Neural cell (in vitro differentiated cells): Measurements from ENCODE around the gene SLC22A16. TPM values are rescaled to one million over a fixed set of nuclear protein-coding genes. Genes with fewer than 3 reads are reported as not detected.

Experiments used
- H2AFZ ChIP-seq: fragments of 200-600, 300-800 bp; sonication (generic), shearing (Covaris generic); 2 replicates; pipeline ENCODE4 v1.6.0; 2014; ENCODE audit warnings: low read depth, mild to moderate bottlenecking, antibody characterized with exemption, low read length, moderate library complexity
- H3F3A ChIP-seq: fragments of 200-600 bp; shearing (Covaris generic); 2 replicates; pipeline ENCODE4 v1.6.1; 2016; ENCODE audit warnings: mild to moderate bottlenecking, moderate library complexity, mixed read lengths, antibody characterized with exemption, low read length; ENCODE audit not compliant: insufficient read depth, poor library complexity, severe bottlenecking
- H3K27ac ChIP-seq: fragments of 200-600, 300-800 bp; sonication (generic), shearing (Covaris generic); 2 replicates; pipeline ENCODE4 v1.5.1; 2014; ENCODE audit warnings: mild to moderate bottlenecking, low read length, moderate library complexity
- H3K27me3 ChIP-seq: fragments of 300-800, 200-600 bp; sonication (generic), shearing (Covaris generic); 2 replicates; pipeline ENCODE4 v1.6.0; 2014; ENCODE audit warnings: mild to moderate bottlenecking, low read depth, low read length, moderate library complexity; ENCODE audit not compliant: insufficient read depth
- H3K36me3 ChIP-seq: fragments of 300-800, 200-600 bp; sonication (generic), shearing (Covaris generic); 2 replicates; pipeline ENCODE4 v1.5.1; 2014; ENCODE audit warnings: mild to moderate bottlenecking, antibody characterized with exemption, low read length, moderate library complexity; ENCODE audit not compliant: insufficient read depth
- H3K4me2 ChIP-seq: fragments of 300-800, 200-600 bp; sonication (generic), shearing (Covaris generic); 2 replicates; pipeline ENCODE4 v1.6.0; 2014; ENCODE audit warnings: mild to moderate bottlenecking, low read length
- H3K4me3 ChIP-seq: fragments of 300-800, 200-600 bp; sonication (generic), shearing (Covaris generic); 2 replicates; pipeline ENCODE4 v1.5.1; 2014; ENCODE audit warnings: mild to moderate bottlenecking, low read length, moderate library complexity
- H3K79me2 ChIP-seq: fragments of 200-600 bp; shearing (Covaris generic); replicated peaks from 2 replicates; pipeline ENCODE4 v1.6.0; 2014; ENCODE audit warnings: mild to moderate bottlenecking, low read length, moderate library complexity; ENCODE audit not compliant: insufficient read depth
- H3K9ac ChIP-seq: fragments of 300-800, 200-600 bp; sonication (generic), shearing (Covaris generic); 2 replicates; pipeline ENCODE4 v1.6.1; 2016; ENCODE audit warnings: mild to moderate bottlenecking, low read length, mixed read lengths
- H3K9me2 ChIP-seq: fragments of 200-600 bp; shearing (Covaris generic); 2 replicates; pipeline ENCODE4 v1.6.1; 2016; ENCODE audit warnings: mild to moderate bottlenecking, low read length, mixed read lengths; ENCODE audit not compliant: insufficient read depth
- H3K9me3 ChIP-seq: fragments of 200-600, 300-800 bp; sonication (generic), shearing (Covaris generic); 2 replicates; pipeline ENCODE4 v1.6.1; 2016; ENCODE audit warnings: mild to moderate bottlenecking, mixed run types, low read length, moderate library complexity, mixed read lengths
- H4K20me1 ChIP-seq: fragments of 200-600 bp; shearing (Covaris generic); 2 replicates; pipeline ENCODE4 v1.6.1; 2016; ENCODE audit warnings: mild to moderate bottlenecking, mixed run types; ENCODE audit not compliant: insufficient read depth
- EP300 ChIP-seq: fragments of 450-650 bp; conservative IDR thresholded peaks from 2 replicates; pipeline ENCODE4 v1.6.1; 2014; ENCODE audit warnings: antibody characterized with exemption, mild to moderate bottlenecking, moderate library complexity; ENCODE audit not compliant: poor library complexity, severe bottlenecking
- EZH2 ChIP-seq: fragments of 200-600, 300-800 bp; shearing (Covaris generic), sonication (generic); IDR thresholded peaks from 2 replicates; pipeline ENCODE4 v1.6.1; 2014; ENCODE audit warnings: antibody characterized with exemption, low read length, borderline replicate concordance, mild to moderate bottlenecking; ENCODE audit not compliant: insufficient read depth, poor library complexity, severe bottlenecking
- MXI1 ChIP-seq: fragments of 450-650 bp; conservative IDR thresholded peaks from 2 replicates; pipeline ENCODE4 v1.6.1; 2014; ENCODE audit warnings: antibody characterized with exemption, mild to moderate bottlenecking; ENCODE audit not compliant: poor library complexity, severe bottlenecking
- POLR2AphosphoS5 ChIP-seq: IDR thresholded peaks from 2 replicates; pipeline ENCODE4 v1.6.1; 2012
- RAD21 ChIP-seq: fragments of 450-650 bp; conservative IDR thresholded peaks from 2 replicates; pipeline ENCODE4 v1.6.1; 2014; ENCODE audit warnings: antibody characterized with exemption, mild to moderate bottlenecking, moderate library complexity
- REST ChIP-seq: IDR thresholded peaks from 2 replicates; pipeline ENCODE4 v1.6.1; 2012; ENCODE audit warnings: borderline replicate concordance
- SMC3 ChIP-seq: fragments of 450-650 bp; conservative IDR thresholded peaks from 2 replicates; pipeline ENCODE4 v1.6.1; 2014; ENCODE audit warnings: antibody characterized with exemption, mild to moderate bottlenecking, moderate library complexity; ENCODE audit not compliant: poor library complexity
- TAF1 ChIP-seq: IDR thresholded peaks from 2 replicates; pipeline ENCODE4 v1.6.1; 2012; ENCODE audit warnings: low read depth
- polyA plus RNA-seq: library from polyadenylated mRNA; depleted of rRNA; stranded (reverse); fragments of >200 nt; gene quantifications from 2 replicates; pipeline ENCODE4 v1.2.3, GENCODE V29; 2014
- TF ChIP-seq, protein P1 (sequence below): fragments of 450-650 bp; IDR thresholded peaks from 2 replicates; pipeline ENCODE4 v1.5.1; 2014; ENCODE audit warnings: antibody characterized with exemption, mild to moderate bottlenecking, moderate library complexity; ENCODE audit not compliant: poor library complexity, severe bottlenecking

SLC22A16 gene
- polyA plus RNA-seq, 1 donor from 2014 or later = not detected

DNA sequence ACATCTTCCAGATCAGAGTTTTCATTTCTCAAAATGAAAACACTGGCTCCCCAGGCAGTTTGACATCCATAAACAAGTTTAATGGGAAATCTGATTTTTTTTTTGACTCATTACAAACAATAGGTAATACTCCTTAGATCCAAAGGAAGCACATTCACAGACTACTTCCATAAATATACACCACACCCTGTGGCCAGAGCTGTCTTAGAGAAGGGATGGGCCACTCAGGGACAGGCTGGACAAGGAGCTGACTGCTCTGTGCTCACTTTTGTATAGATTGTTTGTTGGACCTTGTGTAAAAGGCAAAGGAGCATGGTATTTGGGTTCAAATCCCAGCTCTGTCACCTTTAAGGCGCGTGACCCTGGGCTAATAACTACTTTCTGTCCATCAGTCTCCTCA, 48.3 kb downstream of the SLC22A16 start:
- no peak overlapping the region for H2AFZ ChIP-seq
- no peak overlapping the region for H3K9ac ChIP-seq
- no peaks in the 10 kb centered on the region for H3F3A ChIP-seq
- H3K27me3 ChIP-seq = no peaks in the 10 kb centered on the region
- no peak overlapping the region for H3K4me2 ChIP-seq
- H3K27ac ChIP-seq = no peak overlapping the region
- H3K4me3 ChIP-seq = no peak overlapping the region
- no peak for TF ChIP-seq REST
- TF ChIP-seq EP300 = no peak
- no peak for TF ChIP-seq TAF1
- TF ChIP-seq, protein P1, sequence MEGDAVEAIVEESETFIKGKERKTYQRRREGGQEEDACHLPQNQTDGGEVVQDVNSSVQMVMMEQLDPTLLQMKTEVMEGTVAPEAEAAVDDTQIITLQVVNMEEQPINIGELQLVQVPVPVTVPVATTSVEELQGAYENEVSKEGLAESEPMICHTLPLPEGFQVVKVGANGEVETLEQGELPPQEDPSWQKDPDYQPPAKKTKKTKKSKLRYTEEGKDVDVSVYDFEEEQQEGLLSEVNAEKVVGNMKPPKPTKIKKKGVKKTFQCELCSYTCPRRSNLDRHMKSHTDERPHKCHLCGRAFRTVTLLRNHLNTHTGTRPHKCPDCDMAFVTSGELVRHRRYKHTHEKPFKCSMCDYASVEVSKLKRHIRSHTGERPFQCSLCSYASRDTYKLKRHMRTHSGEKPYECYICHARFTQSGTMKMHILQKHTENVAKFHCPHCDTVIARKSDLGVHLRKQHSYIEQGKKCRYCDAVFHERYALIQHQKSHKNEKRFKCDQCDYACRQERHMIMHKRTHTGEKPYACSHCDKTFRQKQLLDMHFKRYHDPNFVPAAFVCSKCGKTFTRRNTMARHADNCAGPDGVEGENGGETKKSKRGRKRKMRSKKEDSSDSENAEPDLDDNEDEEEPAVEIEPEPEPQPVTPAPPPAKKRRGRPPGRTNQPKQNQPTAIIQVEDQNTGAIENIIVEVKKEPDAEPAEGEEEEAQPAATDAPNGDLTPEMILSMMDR = no peak
- no peak for TF ChIP-seq RAD21
- TF ChIP-seq EZH2 = no peak
- TF ChIP-seq SMC3 = no peak
- no peak for TF ChIP-seq POLR2AphosphoS5
- no peak for TF ChIP-seq MXI1
- no peaks in the 10 kb centered on the region for H3K9me2 ChIP-seq
- H3K9me3 ChIP-seq = no peaks in the 10 kb centered on the region
- no peaks in the 10 kb centered on the region for H3K36me3 ChIP-seq
- no peaks in the 10 kb centered on the region for H3K79me2 ChIP-seq
- H4K20me1 ChIP-seq = no peaks in the 10 kb centered on the region

DNA sequence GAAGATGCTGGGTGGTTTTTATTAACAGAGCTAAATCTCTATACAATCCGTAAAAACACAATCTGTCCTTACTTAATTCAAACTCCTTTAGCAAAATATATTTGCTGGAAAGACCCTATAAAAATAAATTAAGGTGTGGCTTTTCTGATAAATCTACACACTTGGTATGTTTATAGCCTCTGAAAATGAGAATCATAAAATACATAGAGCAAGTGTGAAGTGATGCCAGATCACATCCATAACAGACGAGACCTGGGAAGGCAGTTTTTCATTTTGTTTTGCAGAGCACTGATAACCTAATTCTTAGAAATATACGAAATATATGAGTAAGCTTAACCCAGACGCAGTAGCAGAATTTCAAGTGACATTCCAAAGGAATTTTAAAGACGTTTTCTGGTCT, 50.6 kb downstream of the SLC22A16 start:
- H3K27me3 ChIP-seq = no peaks in the 10 kb centered on the region
- H3K4me3 ChIP-seq = no peak overlapping the region
- no peaks in the 10 kb centered on the region for H3F3A ChIP-seq
- H2AFZ ChIP-seq = no peak overlapping the region
- H3K36me3 ChIP-seq = no peaks in the 10 kb centered on the region
- no peak overlapping the region for H3K4me2 ChIP-seq
- H3K9me2 ChIP-seq = no peaks in the 10 kb centered on the region
- H3K27ac ChIP-seq = no peak overlapping the region
- H4K20me1 ChIP-seq = no peaks in the 10 kb centered on the region
- H3K9ac ChIP-seq = no peak overlapping the region
- no peaks in the 10 kb centered on the region for H3K9me3 ChIP-seq
- H3K79me2 ChIP-seq = no peaks in the 10 kb centered on the region
- TF ChIP-seq, protein P1 = no peak
- no peak for TF ChIP-seq POLR2AphosphoS5
- no peak for TF ChIP-seq TAF1
- no peak for TF ChIP-seq MXI1
- no peak for TF ChIP-seq SMC3
- no peak for TF ChIP-seq EP300
- no peak for TF ChIP-seq RAD21
- no peak for TF ChIP-seq EZH2
- no peak for TF ChIP-seq REST
